GM03348 (cell line): ENCODE results near the gene ERC1.

Experiments
- DNase-seq: peaks from one replicate; pipeline ENCODE4 v3.0.0; 2012; ENCODE audit warnings: low spot score

ERC1 gene

DNA sequence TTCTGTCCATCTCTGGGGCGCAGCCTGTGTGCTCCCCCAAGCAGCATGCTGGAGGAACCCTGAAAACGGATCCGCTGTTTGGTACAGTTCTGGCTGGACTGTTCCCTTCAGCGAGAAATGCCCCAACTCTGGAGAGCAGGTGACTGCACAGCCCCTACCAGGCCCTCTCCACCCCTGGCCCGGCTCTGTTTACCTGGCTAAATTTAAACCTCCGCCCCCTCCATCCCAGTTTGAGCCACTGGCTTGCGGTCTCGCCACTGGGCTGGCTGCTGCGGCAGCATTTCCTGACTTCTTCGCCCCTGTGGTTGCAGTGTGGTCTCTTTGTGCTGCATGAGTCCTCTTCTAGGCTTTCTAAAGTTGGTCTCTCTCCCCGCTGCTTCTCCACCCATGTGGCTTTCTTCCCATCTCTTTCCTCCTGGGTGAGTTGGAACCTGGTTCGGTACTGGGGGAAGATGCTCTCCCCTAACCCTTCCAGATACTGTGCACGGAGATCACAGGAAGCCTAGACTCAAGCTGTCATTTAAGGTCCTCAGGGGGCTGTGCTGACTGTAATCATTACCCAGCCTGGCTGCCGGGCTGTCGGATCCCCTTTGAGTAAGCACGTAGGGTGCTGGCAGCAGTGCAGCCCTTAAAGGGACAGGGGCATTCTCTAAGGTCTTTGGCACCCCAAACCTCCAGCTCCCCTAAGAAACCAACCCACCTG, 542.7 kb downstream of the ERC1 start:
- peak; percentile 58 for DNase-seq

- no peak for DNase-seq
Observed at GRCh38 chr12:1534748-1535147, 543.7 kb downstream of the ERC1 start.

DNA sequence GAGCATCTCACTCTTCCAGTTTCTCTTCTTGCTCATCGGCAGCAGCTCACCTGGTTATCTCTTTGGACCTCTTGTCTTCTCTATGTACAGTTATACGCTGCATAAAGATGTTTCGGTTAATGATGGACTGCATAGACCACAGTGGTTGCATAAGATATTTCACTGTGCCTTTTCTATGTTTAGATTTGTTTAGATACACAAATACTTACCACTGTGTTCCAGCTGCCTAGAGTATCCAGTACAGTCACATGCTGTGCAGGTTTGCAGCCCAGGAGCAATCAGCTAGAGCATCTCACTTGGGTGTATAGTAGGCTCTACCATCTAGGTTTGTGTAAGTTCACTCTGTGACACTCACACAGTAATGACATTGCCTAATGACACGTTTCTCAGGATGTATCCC, 545.8 kb downstream of the ERC1 start:
- DNase-seq = no peak

- DNase-seq = no peak
Observed at GRCh38 chr12:1539135-1539534, 548.1 kb downstream of the ERC1 start.

GRCh38 chr12:1540690-1541089, 549.7 kb downstream of the ERC1 start:
- DNase-seq = no peak

- DNase-seq = no peak
Observed at GRCh38 chr12:1542599-1542998, 551.6 kb downstream of the ERC1 start.

GRCh38 chr12:1544996-1545700, 554.1 kb downstream of the ERC1 start:
- DNase-seq = peak; percentile 51
